GM18499 (cell line): ENCODE data around the gene MMP15.

Experiments
- ATAC-seq: cut with Tn5 transposase; IDR thresholded peaks from one replicate; pipeline ENCODE4 v1.9.1; 2021; ENCODE audit warnings: moderate number of reproducible peaks; ENCODE audit not compliant: insufficient read depth, unreplicated experiment

Gene MMP15

DNA sequence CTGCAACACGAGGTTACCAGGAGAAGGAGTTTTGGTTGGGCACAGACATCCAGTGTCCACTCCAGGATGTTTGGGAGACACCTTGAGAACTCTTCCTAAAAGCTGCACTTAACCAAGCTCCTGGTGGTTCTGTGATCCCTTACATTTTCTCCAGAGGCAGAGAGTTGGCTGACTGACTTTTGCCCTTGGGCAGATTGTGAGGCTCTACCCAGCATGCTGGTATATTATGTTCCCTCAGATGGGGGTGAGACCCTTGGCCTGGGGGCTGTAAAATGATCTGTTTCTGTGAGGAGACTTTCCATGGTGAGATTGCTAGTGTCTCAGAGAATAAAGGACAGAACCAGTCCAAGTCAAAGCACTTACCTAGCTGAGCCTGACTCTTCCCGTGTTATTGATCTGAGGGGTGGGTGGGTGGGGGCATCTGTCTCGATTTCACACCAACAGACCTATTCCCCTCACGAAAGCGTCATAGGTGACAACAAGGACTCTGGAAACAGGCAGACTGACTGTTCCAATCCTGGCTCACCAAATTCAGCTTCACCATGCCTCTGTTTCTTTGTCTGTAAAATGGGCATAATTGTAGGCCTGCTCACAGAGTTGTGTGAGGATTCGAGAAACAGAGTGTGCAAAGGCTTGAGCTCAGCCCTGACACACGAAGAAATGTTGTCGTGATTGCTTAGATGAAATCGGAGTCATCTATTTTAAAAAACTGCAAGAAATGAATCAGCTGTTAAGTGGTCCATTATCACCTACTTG lies 12.2 kb upstream of the MMP15 start:
- ATAC-seq: no peak

GRCh38 chr16:58016840-58017446 lies 8.6 kb upstream of the MMP15 start:
- ATAC-seq: no peak

GRCh38 chr16:58018803-58019202 lies 6.8 kb upstream of the MMP15 start:
- ATAC-seq: no peak

- ATAC-seq: no peak
Observed at GRCh38 chr16:58019866-58020538, 5.6 kb upstream of the MMP15 start.

DNA sequence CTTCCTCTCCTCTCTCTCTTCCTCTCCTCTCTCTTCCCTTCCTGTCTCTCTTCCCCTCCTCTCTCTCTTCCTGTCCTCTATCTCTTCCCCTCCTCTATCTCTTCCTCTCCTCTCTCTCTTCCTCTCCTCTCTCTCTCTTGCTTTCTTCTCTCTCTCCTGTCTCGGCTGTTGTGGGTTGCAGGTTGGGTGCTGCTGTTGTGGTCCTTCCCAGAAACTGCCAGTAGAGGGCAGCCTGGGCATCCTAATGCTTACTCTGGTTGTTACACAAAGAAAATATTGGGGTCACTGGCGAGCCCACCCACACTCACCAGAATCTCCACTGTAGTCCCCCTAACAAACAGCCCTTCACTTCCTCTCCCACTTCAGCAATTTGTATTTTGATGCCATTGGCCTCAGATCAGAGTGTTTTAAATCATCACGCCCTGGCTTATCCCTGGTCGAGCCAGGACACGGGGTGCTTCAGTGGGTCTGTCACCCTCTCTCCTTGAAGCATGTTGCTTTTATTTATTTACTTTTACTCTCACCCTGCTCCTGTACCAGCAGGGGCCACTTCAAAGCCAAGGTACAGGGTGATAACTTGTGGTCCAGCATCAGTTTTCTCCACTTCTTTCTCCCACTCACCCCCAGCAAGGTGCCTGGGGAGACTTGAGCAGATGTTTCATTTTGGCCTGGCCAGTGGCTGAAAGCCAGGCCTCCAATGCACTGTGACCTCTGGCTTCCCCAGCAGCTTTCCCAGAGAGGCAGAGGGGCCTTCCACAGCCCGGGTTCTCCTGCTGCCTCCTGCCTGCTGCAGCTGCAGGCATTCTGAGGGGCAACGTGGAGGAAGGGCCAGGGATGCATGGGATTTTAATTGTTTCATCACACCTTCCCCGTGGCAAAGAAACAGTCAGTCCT lies 4.7 kb upstream of the MMP15 start:
- ATAC-seq: no peak

GRCh38 chr16:58021661-58022551 lies 3.6 kb upstream of the MMP15 start:
- ATAC-seq: no peak

DNA sequence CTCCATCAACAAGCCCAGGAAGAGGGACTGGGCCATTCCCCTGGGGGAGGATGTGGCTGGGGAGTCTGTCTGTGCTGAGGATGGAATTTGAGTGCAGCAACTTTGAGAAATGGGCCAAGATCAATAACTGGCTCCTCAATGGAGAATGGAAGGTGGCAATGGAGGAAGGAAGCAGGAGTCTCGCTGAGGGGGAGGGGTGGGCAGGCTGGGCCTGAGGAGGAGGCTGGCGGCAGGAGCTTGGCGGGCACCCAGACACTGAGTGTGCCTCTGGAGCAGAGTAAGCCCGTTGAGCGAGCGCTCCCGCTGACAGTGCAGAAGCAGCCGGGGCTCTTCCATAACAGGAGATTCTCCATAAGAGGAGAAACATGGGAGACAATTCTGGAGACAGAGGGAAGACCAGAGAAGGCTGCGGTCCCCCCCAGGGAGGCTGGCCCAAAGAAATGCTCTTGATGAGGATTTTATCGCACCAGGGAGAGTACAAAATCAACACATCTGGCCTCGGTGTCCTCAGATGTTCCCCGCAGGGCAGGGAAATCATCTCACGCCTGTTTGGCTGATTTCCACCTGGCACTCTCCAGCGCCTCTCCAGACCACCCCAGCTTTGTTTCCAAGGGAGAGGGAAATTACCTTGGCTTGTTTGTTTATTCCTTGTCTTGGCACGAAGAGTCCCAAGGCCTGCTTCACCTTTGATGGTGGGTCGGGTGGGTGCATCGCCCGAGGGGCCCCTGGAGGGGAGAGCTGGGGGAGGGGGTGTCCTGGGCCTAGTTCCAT lies 2.8 kb upstream of the MMP15 start:
- no peak for ATAC-seq

DNA sequence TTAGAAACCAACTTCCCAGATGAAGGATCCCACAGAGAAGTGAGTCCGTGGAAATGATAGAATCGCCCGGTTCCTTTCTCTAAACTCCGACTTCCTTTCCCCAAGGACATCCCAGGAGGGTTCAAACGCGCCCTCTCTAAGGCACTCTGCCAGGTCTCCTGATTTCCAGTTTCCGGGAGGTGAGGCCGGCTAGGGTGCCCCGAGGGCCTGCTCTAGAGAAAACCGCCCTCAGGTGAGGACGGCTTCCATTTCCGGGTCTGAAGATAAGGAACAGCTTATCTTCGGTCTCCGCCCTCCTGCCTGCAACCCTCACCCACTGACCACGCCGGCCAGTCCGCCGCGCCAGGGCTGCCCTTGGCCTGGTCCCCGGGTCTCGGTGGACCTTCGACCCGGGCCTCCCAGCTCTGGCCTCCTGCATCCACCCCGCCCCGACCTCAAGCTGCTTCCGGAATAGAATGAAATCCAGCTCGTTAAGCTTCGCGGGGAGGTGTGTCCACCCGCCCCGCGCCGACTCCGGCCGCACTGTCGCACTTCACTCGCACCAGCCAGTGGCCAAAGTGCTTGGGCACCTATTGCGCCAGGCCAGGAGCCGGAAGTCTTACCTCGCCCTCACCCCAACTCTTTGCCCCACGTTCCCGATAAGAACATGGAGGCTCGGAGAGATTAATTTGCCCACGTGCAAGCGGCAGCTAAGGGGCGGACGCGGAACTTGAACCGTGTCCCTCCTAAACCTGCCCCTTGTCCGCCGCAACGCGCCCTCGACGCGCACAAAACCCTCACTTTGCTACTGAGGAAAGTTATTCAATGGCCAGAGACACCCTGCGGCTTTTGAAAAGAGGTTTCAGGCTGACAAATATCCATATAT lies 836 bp upstream of the MMP15 start:
- ATAC-seq: no peak

- ATAC-seq: no peak
Observed at GRCh38 chr16:58026139-58026704, 668 bp downstream of the MMP15 start.

- ATAC-seq: no peak
Observed at GRCh38 chr16:58026705-58027160, 1.2 kb downstream of the MMP15 start.

GRCh38 chr16:58027161-58027915 lies 1.8 kb downstream of the MMP15 start:
- ATAC-seq: no peak

DNA sequence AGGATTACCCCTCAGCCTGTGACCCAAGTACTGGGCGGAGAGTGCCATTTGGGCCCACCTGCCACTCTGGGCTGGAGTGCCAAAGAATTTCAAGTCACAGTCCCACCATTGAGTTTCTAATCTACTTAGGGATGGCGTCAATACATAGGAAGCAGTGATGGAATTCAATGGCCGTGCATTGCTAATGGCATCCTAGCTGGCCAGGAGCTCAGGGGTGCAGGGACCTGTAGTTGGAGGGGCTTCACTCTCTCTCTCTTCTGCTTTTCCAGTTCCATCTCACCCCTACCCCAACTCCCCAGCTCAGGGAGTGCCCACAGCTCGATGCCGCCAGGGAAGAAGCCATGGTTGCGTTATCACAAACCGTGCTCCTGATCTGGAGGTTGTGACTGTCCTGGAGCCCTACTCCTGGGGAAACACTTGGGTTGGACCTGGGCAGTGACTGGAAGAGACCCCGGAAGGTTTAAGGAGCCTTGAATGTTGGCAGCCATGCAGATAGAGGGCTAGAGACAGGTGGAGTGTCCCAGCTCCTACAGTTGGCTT lies 2.4 kb downstream of the MMP15 start:
- no peak for ATAC-seq

DNA sequence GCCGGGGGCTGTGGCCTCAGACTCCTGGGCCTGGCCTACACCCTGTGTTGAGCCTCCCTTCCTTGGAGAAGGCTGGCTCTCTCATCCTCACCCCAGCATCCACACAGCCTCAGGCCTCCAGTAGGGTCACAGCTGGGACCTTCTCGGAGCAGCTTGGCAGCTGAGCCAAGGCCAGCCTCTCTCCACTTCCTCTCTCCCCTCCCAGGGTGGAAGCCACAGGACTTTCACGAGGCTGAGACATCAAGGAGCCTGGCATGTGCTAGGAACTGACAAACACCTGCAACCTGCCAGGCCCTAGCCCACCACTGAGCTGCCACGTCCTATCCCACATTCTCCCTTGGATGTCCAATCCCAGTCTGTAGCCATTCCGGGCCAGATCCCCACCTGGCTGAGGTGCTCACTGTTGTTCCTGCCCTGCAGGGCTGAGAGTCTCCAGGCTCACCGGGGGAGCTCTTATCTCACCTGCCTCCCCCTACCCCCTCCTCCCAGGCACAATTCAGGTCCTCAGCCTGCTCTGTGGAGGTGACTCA lies 3.1 kb downstream of the MMP15 start:
- ATAC-seq: no peak

DNA sequence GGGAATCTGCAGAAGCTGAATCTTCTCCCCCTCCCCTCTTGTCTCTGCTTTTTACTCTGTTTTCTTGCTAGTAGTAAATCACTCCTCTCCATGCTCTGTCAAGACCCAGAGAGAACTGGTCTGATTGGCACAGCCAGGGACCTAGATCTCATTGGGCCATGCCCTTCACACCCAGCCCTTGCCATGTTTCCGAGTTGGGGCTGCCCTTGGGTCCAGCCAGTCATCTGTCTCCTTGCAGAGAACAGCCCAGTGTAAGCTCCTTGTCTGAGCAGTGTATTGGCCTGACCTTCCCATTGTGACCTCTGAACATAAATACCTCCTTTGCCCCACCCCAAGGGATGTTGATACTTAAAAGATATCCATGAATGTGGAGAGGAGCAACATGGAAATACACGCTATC lies 3.9 kb downstream of the MMP15 start:
- ATAC-seq: no peak

DNA sequence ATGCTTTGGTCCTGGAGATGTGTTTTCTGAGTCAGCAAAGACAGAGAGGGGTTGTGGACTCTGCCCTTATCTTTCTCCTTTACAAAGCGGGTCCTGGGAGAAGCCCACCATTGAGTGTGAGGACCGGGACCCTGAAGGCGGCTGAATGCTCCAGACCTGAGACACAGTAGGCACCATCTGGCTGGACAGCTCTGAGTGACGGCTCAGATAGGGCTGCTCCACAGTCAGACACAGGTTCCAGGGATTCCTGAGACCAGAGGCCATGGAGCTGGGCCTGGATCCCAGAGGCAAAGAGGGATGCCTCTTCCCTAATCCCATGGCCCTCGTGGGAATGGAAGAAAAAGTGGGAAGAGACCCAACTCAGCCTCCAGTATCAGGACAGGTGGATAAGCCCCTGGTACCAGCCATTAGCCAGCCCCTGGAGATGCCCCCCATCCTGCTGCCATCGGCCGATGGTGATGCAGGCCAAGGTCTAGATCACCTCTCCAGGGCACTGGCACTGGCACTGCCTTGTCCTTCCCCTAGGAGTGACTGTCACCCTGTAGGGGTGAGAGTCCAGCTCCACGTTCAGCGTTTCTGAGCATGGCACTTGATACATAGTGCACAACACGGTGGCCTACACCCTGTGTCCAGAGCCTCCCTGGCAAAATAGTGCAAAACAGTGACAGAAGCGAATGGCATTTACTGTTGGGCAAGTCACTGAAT lies 4.7 kb downstream of the MMP15 start:
- ATAC-seq: no peak
